HG02852 (cell line): ENCODE measurements around the gene TBC1D10A.

Experiments
- ATAC-seq: cut with Tn5 transposase; IDR thresholded peaks from one replicate; pipeline ENCODE4 v1.9.1; 2021; ENCODE audit warnings: mild to moderate bottlenecking, moderate library complexity; ENCODE audit not compliant: unreplicated experiment

TBC1D10A gene

GRCh38 chr22:30268331-30268730 is 58.4 kb downstream of the TBC1D10A start:
- no peak for ATAC-seq

DNA sequence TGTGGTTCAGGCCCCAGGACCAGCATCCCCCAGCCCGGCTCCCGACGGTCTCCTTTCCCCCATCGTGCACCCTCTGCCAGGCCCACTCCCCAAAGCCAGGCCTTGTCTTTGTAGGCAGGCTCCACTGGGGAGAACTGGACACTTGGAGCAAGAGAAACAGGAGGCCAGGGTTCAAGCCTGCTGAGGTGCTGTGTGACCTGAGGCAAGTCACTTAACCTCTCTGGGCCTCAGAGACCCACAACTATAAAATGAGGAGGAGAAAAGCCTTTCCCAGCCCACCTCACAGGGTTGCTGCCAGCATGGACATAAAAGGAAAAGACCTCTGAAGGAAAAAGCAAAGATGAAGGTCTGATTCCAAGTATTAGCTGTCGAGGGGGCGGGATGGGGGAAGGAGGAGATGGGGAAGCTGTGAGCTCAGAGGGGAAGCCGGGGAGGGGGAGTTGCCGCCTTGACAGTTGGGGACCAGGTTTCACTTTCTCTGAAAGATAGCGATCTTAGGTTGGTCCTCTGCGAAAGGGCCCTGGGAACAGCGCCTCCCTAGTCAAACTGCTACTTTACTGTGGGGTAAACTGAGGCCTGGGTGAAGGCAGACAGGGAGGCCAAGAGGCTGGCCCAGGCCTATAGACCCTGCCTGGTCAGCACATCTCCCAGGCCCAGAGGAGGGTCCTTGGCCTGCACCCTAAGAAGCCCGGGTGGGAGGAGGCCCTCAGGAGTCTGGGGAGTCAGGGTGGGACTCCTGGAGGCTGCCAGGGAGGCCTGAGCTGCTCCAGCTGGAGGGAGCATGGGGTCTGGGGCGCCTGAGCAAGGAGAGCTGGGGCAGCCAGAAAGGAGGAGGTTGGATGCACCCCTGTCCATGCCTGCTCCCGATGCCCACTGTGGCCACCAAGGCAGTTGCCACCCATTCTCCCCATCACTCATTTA is 59.1 kb downstream of the TBC1D10A start:
- no peak for ATAC-seq

GRCh38 chr22:30266445-30267381 is 60.0 kb downstream of the TBC1D10A start, which contains the start of gene OSM:
OSM (minus strand) TSS chr22:30266851; CDS start chr22:30266799, 52 bp downstream.
- ATAC-seq, result no peak

- ATAC-seq, result peak; percentile 75
Measured at GRCh38 chr22:30265823-30266444, 60.8 kb downstream of the TBC1D10A start.

DNA sequence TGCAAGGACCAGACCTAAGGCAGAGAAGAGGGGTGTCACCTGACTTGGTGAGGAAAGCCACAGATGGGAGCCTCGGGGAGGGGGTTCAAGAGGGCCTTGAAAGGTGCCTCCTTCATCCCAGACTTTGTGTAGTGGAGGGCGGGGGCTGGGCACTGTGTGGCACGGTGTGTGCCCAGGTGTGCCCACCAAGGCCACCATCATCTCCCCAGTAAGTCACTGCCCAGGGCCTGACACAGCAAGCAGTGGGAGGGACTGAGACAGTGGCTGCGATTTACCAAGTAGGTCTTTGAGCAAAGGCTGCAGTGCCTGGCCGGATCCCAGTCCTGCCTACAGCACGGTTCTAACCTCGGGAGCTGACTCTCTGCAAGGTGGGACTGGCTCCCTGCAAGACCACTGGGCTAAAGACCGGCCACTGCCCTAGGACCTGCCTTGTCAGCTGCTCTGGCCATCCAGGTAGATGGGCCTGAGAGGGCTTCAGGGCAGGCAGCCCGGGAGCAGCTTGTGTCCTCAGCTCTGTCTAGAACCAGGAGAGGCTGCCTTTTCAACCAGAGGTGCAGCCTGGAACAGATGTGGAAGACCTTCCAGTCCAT is 61.5 kb downstream of the TBC1D10A start:
- ATAC-seq, result no peak

- no peak for ATAC-seq
Measured at GRCh38 chr22:30263883-30264282, 62.9 kb downstream of the TBC1D10A start.

DNA sequence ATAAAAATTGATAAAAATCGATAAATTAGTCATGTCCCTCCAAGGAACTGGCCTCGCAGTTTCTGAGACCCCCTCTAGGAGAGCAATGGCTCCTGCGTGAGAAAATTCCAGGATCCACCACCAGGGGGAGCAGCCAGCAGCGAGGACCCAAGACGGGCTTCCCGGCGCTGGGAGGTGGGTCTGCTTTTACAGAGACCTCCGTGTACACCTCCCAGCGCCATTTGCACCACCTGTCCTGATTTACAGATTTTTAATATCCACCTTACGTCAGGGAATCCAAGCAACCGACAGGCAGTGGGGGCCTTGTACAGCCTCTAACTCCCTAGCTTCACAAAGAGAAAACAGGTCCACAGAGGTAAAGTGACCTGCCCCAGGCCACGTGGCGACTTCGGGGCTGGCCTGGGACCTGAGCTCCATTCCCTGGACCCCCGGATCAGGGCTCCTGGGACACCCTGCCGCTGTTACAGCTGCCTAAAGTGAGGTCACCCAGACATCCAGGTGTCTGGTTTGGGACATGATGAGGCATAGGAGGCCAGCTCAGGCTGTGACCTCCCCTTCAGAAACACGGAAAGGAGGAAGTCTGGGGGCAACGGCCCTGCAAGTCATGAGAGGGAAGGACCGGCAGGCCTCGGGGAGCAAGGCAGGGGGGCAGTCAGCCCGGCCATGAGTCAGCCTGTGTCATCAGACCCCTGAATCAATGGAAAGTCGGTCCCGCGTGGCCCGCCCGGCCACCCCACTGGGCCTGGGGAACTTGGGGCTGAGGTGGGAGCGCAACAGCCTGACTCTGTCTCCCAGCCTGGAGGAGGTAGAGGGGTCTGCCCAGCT is 63.6 kb downstream of the TBC1D10A start:
- ATAC-seq, result no peak

GRCh38 chr22:30262112-30262511 is 64.6 kb downstream of the TBC1D10A start:
- no peak for ATAC-seq

DNA sequence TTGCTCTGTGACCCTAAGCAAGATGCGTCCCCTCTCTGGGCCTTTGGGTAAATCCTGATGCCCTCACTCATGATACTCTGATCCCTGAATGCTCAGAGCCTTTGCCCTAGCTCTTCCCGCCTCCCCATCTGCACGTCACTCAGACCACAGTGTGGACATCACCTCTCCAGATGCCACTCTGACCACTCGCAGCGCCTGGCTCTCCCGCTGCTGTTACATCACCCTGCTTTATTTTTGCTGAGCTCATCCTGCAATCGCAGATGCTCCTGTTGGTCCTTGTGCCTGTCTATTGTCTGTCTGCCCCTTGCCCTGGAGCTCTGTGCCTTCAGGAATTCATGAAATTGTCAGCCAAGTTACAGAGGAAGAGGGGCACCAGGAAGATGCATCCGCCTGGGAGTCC is 65.6 kb downstream of the TBC1D10A start:
- ATAC-seq, result no peak

- ATAC-seq, result no peak
Measured at GRCh38 chr22:30260682-30261081, 66.1 kb downstream of the TBC1D10A start.

GRCh38 chr22:30260276-30260675 is 66.5 kb downstream of the TBC1D10A start:
- ATAC-seq, result no peak

DNA sequence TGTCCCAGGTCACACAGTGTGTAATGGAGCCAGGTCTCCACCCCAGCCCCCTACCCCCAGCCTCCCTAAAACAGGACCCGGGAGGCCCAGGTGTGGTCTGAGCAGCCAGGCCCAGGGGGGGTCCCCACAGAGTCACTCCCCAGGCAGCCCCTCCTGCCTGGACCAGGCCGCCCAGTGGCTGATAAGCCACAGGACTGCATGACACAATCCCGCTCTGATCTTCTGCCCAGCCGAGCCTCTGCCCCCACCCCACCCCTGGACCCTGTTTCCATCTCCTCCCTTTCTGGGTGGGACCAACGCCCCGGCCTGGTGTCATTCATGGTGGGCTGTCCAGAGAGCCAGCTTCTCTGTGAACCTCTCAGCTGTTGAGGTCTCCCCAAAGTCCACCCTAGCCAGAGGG is 72.4 kb downstream of the TBC1D10A start:
- ATAC-seq, result no peak

GRCh38 chr22:30253205-30253852 is 73.4 kb downstream of the TBC1D10A start:
- ATAC-seq, result no peak

DNA sequence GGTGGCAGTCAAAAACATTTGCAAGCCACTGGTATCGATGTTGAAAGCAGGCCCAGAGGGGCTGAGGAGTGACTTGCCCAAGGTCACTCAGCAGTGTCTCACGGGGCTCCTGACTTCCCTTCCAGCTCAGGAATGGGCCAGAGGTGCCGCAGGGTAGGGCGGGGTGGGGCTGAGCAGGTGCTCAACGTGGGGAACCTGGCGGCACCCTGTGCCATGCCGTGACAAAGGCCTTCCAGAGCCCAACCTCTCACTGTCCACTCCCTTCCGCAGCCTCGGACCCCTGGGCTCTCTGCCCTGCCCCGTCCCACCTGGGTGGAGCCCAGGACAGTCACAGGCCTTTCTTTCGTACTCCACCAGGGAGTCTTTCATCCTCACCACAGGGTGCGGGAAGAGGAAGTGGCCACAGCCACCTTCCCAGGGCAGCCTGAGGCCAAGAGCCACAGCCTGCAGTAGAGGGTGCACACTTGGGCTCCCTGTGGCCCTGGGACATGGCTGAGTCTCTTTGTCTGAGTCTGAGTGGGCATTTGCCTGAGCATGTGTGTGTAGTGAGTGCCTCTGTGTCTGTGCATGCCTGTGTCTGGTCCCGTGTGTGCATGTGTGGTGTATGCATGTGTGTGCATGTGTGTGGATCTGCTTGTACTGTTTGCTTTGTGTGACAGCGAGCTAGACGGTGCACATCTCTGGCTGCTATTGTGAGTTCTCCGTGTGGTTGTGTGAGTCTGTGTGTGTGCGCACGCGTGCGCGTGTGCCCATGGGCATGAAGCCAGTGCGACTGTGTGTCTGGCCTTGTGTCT is 74.1 kb downstream of the TBC1D10A start:
- ATAC-seq, result no peak

- ATAC-seq, result no peak
Measured at GRCh38 chr22:30251711-30252110, 75.0 kb downstream of the TBC1D10A start.

- no peak for ATAC-seq
Measured at GRCh38 chr22:30250661-30251267, 76.0 kb downstream of the TBC1D10A start.

DNA sequence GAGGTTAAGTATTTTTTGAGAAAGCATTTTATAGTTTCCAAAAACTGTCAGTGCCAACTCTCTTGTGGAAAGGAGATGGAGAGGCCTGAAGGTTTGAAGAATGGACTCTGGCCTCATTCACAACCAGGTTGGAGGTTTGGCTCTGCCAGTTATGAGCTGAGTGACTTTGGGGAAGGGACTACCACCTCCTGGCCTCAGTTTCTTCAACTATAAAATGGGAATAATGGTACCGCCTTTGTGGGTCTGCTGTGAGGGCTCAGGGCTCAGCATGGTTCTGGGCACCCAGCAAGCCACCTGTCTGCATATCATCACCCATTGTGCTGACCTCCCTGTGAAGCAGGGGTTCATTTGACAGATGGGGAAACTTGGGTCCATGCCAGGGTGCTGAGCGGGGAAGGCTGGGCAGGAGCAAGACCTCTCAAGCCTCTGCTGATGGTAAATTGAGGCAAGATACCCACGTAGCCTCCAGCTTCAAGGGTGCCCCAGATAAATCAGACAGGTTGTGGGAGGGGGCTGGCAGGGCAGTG is 76.6 kb downstream of the TBC1D10A start:
- ATAC-seq, result no peak
